K562 (cell line): ENCODE measurements around the gene RASAL3. TPM values are rescaled to one million over a fixed set of nuclear protein-coding genes. Genes with fewer than 3 reads are reported as not detected.
A peak's percentile ranks its signal among the peaks of the same experiment; 100 is the strongest.

Experiments used
- polyA plus RNA-seq, 8 experiments: library from polyadenylated mRNA; depleted of rRNA in 4 of 8; stranded (reverse) in 5 of 8; unstranded in 3 of 8; fragments of >200 nt; fragmentation: Nextera tagmentation in 2 of 8; fragmentation: Illumina TruSeq in 1 of 8; extraction: Ambion mirVana in 2 of 8; extraction: Trizol in 1 of 8; gene quantifications; 2 replicates each; pipeline versions ENCODE4 v1.2.1 to v1.2.3, GENCODE V29; 2011 to 2014; ENCODE audit warnings: inconsistent platforms in 1 of 8, missing spikeins in 1 of 8
- total RNA-seq, 7 experiments: library from RNA; depleted of rRNA in 6 of 7; stranded (reverse); fragments of >200 nt in 6 of 7; fragmentation: Illumina TruSeq in 2 of 7; extraction: Trizol in 2 of 7; gene quantifications; 2 replicates each; pipeline versions ENCODE4 v1.2.1 to v1.2.3, GENCODE V29; 2011 to 2021; ENCODE audit warnings: low replicate concordance in 1 of 7
- TF ChIP-seq, protein P1 (sequence below): fragments of 250-450 bp; sonication (Bioruptor Pico); IDR thresholded peaks from 2 replicates; pipeline ENCODE4 v1.8.0; 2021; ENCODE audit warnings: moderate library complexity, mild to moderate bottlenecking, inconsistent platforms
- TF ChIP-seq, protein P2 (sequence below), 2 experiments: fragments of 450-650 bp; formaldehyde crosslinking in 1 of 2; IDR thresholded peaks; 2 replicates each; pipeline versions ENCODE4 v1.4.0 to v1.6.1; 2014 to 2020; ENCODE audit warnings: mild to moderate bottlenecking in 2 of 2, borderline replicate concordance in 1 of 2, low read depth in 1 of 2

RASAL3 gene
- total and polyA plus RNA-seq, 9 of the 15 experiments (the other 6 are each of a cell fraction or from before 2014, with no cell fraction given): 0.07 to 0.44 TPM; not detected in 7

GRCh38 chr19:15426485-15427349 lies 37.6 kb downstream of the RASAL3 start (continued):
- TF ChIP-seq, protein P1, sequence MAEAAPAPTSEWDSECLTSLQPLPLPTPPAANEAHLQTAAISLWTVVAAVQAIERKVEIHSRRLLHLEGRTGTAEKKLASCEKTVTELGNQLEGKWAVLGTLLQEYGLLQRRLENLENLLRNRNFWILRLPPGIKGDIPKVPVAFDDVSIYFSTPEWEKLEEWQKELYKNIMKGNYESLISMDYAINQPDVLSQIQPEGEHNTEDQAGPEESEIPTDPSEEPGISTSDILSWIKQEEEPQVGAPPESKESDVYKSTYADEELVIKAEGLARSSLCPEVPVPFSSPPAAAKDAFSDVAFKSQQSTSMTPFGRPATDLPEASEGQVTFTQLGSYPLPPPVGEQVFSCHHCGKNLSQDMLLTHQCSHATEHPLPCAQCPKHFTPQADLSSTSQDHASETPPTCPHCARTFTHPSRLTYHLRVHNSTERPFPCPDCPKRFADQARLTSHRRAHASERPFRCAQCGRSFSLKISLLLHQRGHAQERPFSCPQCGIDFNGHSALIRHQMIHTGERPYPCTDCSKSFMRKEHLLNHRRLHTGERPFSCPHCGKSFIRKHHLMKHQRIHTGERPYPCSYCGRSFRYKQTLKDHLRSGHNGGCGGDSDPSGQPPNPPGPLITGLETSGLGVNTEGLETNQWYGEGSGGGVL: no peak
- TF ChIP-seq, protein P2, sequence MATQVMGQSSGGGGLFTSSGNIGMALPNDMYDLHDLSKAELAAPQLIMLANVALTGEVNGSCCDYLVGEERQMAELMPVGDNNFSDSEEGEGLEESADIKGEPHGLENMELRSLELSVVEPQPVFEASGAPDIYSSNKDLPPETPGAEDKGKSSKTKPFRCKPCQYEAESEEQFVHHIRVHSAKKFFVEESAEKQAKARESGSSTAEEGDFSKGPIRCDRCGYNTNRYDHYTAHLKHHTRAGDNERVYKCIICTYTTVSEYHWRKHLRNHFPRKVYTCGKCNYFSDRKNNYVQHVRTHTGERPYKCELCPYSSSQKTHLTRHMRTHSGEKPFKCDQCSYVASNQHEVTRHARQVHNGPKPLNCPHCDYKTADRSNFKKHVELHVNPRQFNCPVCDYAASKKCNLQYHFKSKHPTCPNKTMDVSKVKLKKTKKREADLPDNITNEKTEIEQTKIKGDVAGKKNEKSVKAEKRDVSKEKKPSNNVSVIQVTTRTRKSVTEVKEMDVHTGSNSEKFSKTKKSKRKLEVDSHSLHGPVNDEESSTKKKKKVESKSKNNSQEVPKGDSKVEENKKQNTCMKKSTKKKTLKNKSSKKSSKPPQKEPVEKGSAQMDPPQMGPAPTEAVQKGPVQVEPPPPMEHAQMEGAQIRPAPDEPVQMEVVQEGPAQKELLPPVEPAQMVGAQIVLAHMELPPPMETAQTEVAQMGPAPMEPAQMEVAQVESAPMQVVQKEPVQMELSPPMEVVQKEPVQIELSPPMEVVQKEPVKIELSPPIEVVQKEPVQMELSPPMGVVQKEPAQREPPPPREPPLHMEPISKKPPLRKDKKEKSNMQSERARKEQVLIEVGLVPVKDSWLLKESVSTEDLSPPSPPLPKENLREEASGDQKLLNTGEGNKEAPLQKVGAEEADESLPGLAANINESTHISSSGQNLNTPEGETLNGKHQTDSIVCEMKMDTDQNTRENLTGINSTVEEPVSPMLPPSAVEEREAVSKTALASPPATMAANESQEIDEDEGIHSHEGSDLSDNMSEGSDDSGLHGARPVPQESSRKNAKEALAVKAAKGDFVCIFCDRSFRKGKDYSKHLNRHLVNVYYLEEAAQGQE (IDR thresholded peaks at IDR 0.05; ENCODE audit: borderline replicate concordance): peak; percentile 71
- TF ChIP-seq, protein P2 (CRISPR knock-in tag; IDR thresholded peaks at IDR 0.05; ENCODE audit: low read depth): no peak
